Trophoblast cell (in vitro differentiated cells and primary cell): ENCODE data around the gene KCNG1.

Source experiments
- DNase-seq, 2 donors: peaks; one replicate each; pipeline ENCODE4 v3.0.0-alpha.2; 2016
- H2AFZ ChIP-seq: 2 replicates; pipeline ENCODE4 v1.6.1; 2013; ENCODE audit warnings: low read length, moderate library complexity, mild to moderate bottlenecking; ENCODE audit not compliant: insufficient read depth, poor library complexity
- H2AK5ac ChIP-seq: 2 replicates; pipeline ENCODE4 v1.6.1; 2013; ENCODE audit warnings: mild to moderate bottlenecking, low read length
- H2BK120ac ChIP-seq: 2 replicates; pipeline ENCODE4 v1.6.1; 2013; ENCODE audit warnings: low read length, mild to moderate bottlenecking, moderate library complexity; ENCODE audit not compliant: insufficient read depth, poor library complexity
- H2BK12ac ChIP-seq: 2 replicates; pipeline ENCODE4 v1.6.1; 2013; ENCODE audit warnings: mild to moderate bottlenecking, low read length, moderate library complexity
- H2BK5ac ChIP-seq: 2 replicates; pipeline ENCODE4 v1.6.1; 2013; ENCODE audit warnings: low read length, low read depth, moderate library complexity, mild to moderate bottlenecking; ENCODE audit not compliant: poor library complexity
- H3K14ac ChIP-seq: 2 replicates; pipeline ENCODE4 v1.6.1; 2013; ENCODE audit warnings: mild to moderate bottlenecking, low read length
- H3K18ac ChIP-seq: 2 replicates; pipeline ENCODE4 v1.6.1; 2013; ENCODE audit warnings: mild to moderate bottlenecking, low read length
- H3K23ac ChIP-seq: 2 replicates; pipeline ENCODE4 v1.6.1; 2013; ENCODE audit warnings: low read length
- H3K27ac ChIP-seq: 2 replicates; pipeline ENCODE4 v1.5.1; 2013; ENCODE audit warnings: low read depth, mild to moderate bottlenecking, inconsistent platforms, low read length, moderate library complexity
- H3K27me3 ChIP-seq: 2 replicates; pipeline ENCODE4 v1.6.1; 2013; ENCODE audit warnings: inconsistent platforms, mild to moderate bottlenecking, low read length, moderate library complexity; ENCODE audit not compliant: insufficient read depth
- H3K36me3 ChIP-seq, 2 experiments: 1 replicate in 1 of 2; 2 replicates in 1 of 2; pipeline ENCODE4 v1.6.1; 2013; ENCODE audit warnings: low read length in 2 of 2, mild to moderate bottlenecking in 2 of 2, moderate library complexity in 1 of 2; ENCODE audit not compliant: insufficient read depth in 2 of 2, control insufficient read depth in 1 of 2
- H3K4ac ChIP-seq: 2 replicates; pipeline ENCODE4 v1.6.1; 2013; ENCODE audit warnings: low read depth, mild to moderate bottlenecking, low read length, moderate library complexity
- H3K4me1 ChIP-seq, 2 experiments: 1 replicate in 1 of 2; 2 replicates in 1 of 2; pipeline ENCODE4 v1.6.1; 2013; ENCODE audit warnings: low read length in 2 of 2, mild to moderate bottlenecking in 2 of 2, moderate library complexity in 1 of 2; ENCODE audit not compliant: insufficient read depth in 2 of 2, control insufficient read depth in 1 of 2
- H3K4me2 ChIP-seq: 2 replicates; pipeline ENCODE4 v1.6.1; 2013; ENCODE audit warnings: inconsistent platforms, mild to moderate bottlenecking, low read length, moderate library complexity
- H3K4me3 ChIP-seq: 2 replicates; pipeline ENCODE4 v1.5.1; 2013; ENCODE audit warnings: mild to moderate bottlenecking, low read depth, low read length, inconsistent platforms
- H3K79me1 ChIP-seq: one replicate; pipeline ENCODE4 v1.6.1; 2013; ENCODE audit warnings: low read length
- H3K79me2 ChIP-seq: 2 replicates; pipeline ENCODE4 v1.6.1; 2013; ENCODE audit warnings: low read length, mild to moderate bottlenecking; ENCODE audit not compliant: control insufficient read depth, insufficient read depth, poor library complexity
- H3K9ac ChIP-seq: 2 replicates; pipeline ENCODE4 v1.6.1; 2013; ENCODE audit warnings: mild to moderate bottlenecking, low read length
- H3K9me3 ChIP-seq: 2 replicates; pipeline ENCODE4 v1.6.1; 2013; ENCODE audit warnings: low read depth, mild to moderate bottlenecking, control low read depth, inconsistent platforms, low read length; ENCODE audit not compliant: insufficient read depth
- H4K12ac ChIP-seq: 2 replicates; pipeline ENCODE4 v1.6.1; 2013; ENCODE audit warnings: low read depth, mild to moderate bottlenecking, low read length, moderate library complexity
- H4K8ac ChIP-seq: 2 replicates; pipeline ENCODE4 v1.6.1; 2013; ENCODE audit warnings: low read depth, mild to moderate bottlenecking, low read length, moderate library complexity
- H4K91ac ChIP-seq: one replicate; pipeline ENCODE4 v1.6.1; 2013; ENCODE audit warnings: low read depth, mild to moderate bottlenecking, low read length, moderate library complexity
- WGBS: extraction: QIAGEN DNeasy Blood & Tissue Kit; methylation state at CpG from one replicate; pipeline ENCODE4 v1.1.7; 2013; ENCODE audit warnings: missing lambda C conversion rate; ENCODE audit not compliant: insufficient read length, insufficient coverage; ENCODE audit errors: extremely low coverage; 5-methylcytosine and 5-hydroxymethylcytosine counted together

The KCNG1 gene

DNA sequence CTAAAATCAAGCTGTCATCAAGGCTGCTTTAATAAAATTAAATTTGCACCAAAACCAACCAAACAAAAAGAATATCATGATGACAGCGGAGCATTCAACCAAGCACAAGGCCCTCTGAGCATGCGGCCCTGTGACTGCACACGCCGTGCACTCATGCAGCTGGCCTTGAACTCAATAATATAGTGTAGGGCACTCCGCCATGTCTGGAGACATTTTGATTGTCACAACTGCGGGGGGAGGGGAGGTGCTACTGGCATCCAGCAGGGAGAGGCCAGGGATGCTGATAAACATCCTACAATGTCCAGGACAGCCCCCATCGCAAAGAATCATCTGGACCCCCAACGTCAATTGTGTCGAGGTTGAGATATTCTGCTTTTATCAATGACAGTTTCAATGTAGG is 54.6 kb downstream of the KCNG1 start:
- H2AFZ ChIP-seq: no peak overlapping the region
- no peak for DNase-seq
- H3K27ac ChIP-seq: no peak overlapping the region
- no peak overlapping the region for H4K12ac ChIP-seq
- H3K9ac ChIP-seq: no peak overlapping the region
- no peak overlapping the region for H2AK5ac ChIP-seq
- no peaks in the 10 kb centered on the region for H3K79me1 ChIP-seq
- no peak overlapping the region for H2BK12ac ChIP-seq
- H4K8ac ChIP-seq: no peak overlapping the region
- H2BK5ac ChIP-seq: no peak overlapping the region
- H3K36me3 ChIP-seq: no peaks in the 10 kb centered on the region
- no peaks in the 10 kb centered on the region for H3K4me1 ChIP-seq
- no peak overlapping the region for H3K18ac ChIP-seq
- H3K4me3 ChIP-seq: no peak overlapping the region
- H3K14ac ChIP-seq: no peak overlapping the region
- H3K79me2 ChIP-seq: no peaks in the 10 kb centered on the region
- H3K23ac ChIP-seq: peak overlapping the region; percentile 3
- WGBS: no CpG with 5 or more reads among the region's 9 CpGs
- no peak overlapping the region for H3K4ac ChIP-seq
- no peak overlapping the region for H4K91ac ChIP-seq
- no peak overlapping the region for H3K4me2 ChIP-seq
- H3K27me3 ChIP-seq: no peaks in the 10 kb centered on the region
- H3K9me3 ChIP-seq: no peaks in the 10 kb centered on the region
- H2BK120ac ChIP-seq: no peak overlapping the region

- no peak overlapping the region for H3K9ac ChIP-seq
- no peak overlapping the region for H3K27ac ChIP-seq
- H4K8ac ChIP-seq: no peak overlapping the region
- no peak overlapping the region for H2AFZ ChIP-seq
- H3K4me2 ChIP-seq: no peak overlapping the region
- no peak overlapping the region for H4K12ac ChIP-seq
- no peaks in the 10 kb centered on the region for H3K79me1 ChIP-seq
- H3K4me3 ChIP-seq: no peak overlapping the region
- H3K9me3 ChIP-seq: no peaks in the 10 kb centered on the region
- no peak overlapping the region for H3K18ac ChIP-seq
- no peaks in the 10 kb centered on the region for H3K4me1 ChIP-seq
- no peak overlapping the region for H2BK5ac ChIP-seq
- no peak overlapping the region for H3K23ac ChIP-seq
- H3K14ac ChIP-seq: no peak overlapping the region
- H4K91ac ChIP-seq: no peak overlapping the region
- H3K36me3 ChIP-seq: no peaks in the 10 kb centered on the region
- no peaks in the 10 kb centered on the region for H3K79me2 ChIP-seq
- no peak overlapping the region for H3K4ac ChIP-seq
- no peak overlapping the region for H2BK12ac ChIP-seq
- no peak for DNase-seq
- H2AK5ac ChIP-seq: no peak overlapping the region
- H3K27me3 ChIP-seq: no peaks in the 10 kb centered on the region
- no peak overlapping the region for H2BK120ac ChIP-seq
- no CpG with 5 or more reads among the region's 7 CpGs for WGBS
These were observed 55.3 kb downstream of the KCNG1 start for GRCh38 chr20:50967586-50967985.

- Histone ChIP-seq H2AK5ac (no peak overlapping the region), H3K14ac (no peak overlapping the region), H3K79me1 (peaks cover 6% of the 10 kb centered on the region), H3K27me3 (no peaks in the 10 kb centered on the region), H3K79me2 (peaks cover 11% of the 10 kb centered on the region), H3K4me1 (peaks cover 10 to 11% of the 10 kb centered on the region in 2 experiments), H4K12ac (no peak overlapping the region), H4K8ac (peak overlapping the region; percentile 93), H3K4me3 (peak overlapping the region; percentile 99), H4K91ac (no peak overlapping the region), H2AFZ (no peak overlapping the region), H3K9me3 (no peaks in the 10 kb centered on the region), H3K27ac (no peak overlapping the region), H3K4me2 (peak overlapping the region; percentile 98), H3K23ac (no peak overlapping the region), H3K18ac (peak overlapping the region; percentile 1), H2BK12ac (no peak overlapping the region), H3K4ac (peak overlapping the region; percentile 72), H2BK120ac (no peak overlapping the region), H2BK5ac (no peak overlapping the region), H3K9ac (peak overlapping the region; percentile 96), H3K36me3 (no peaks in the 10 kb centered on the region)
- DNase-seq: no peak
- WGBS: no CpG with 5 or more reads among the region's 25 CpGs
These were observed 63.3 kb downstream of the KCNG1 start for GRCh38 chr20:50959543-50960126.

DNA sequence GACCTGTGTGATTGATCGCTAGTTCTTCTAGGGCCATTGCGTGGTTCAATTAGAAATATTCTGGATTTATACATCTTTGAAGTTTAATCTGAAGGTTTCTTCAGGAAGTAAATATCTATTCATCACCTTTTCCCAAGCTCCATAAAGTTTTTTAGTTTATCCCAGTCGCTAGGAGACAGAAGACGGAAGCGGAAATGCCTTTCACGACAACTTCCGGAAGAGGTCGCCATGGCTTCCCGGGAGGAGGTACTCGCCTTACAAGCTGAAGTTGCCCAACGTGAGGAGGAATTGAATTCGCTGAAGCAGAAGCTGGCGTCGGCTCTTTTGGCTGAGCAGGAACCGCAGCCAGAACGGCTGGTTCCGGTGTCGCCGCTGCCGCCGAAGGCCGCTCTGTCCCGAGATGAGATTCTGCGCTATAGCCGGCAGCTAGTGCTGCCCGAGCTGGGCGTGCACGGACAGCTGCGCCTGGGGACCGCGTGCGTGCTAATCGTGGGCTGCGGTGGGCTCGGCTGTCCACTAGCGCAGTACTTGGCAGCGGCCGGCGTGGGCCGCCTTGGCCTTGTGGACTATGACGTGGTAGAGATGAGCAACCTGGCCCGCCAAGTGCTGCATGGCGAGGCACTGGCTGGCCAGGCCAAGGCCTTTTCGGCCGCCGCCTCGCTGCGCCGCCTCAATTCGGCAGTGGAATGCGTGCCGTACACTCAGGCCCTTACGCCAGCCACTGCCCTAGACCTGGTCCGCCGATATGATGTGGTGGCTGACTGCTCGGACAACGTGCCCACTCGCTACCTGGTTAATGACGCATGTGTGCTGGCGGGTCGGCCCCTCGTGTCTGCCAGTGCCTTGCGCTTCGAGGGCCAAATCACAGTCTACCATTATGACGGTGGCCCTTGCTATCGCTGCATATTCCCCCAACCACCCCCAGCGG is 64.0 kb downstream of the KCNG1 start, which contains the start of gene MOCS3:
MOCS3 (plus strand) TSS at position 204 of the 928 bp plus-strand sequence; CDS start at position 229, 25 bp downstream.
- Histone ChIP-seq H3K27me3 (no peaks in the 10 kb centered on the region), H3K14ac (peak within 1 kb of the TSS; percentile 22), H4K8ac (peak within 1 kb of the TSS; percentile 93), H3K23ac (no peak within 1 kb of the TSS), H2BK5ac (peak within 1 kb of the TSS; percentile 47), H3K9ac (peak within 1 kb of the TSS; percentile 96), H3K9me3 (no peaks in the 10 kb centered on the region), H3K4me1 (peaks cover 10 to 11% of the 10 kb centered on the region in 2 experiments), H2BK12ac (no peak within 1 kb of the TSS), H3K4me2 (peak within 1 kb of the TSS; percentile 98), H3K4ac (peak within 1 kb of the TSS; percentile 98), H3K79me2 (peaks cover 11% of the 10 kb centered on the region), H3K79me1 (peaks cover 6% of the 10 kb centered on the region), H3K36me3 (no peaks in the 10 kb centered on the region), H3K27ac (no peak within 1 kb of the TSS), H4K91ac (peak within 1 kb of the TSS; percentile 72), H3K4me3 (peak within 1 kb of the TSS; percentile 99), H4K12ac (peak within 1 kb of the TSS; percentile 36), H2BK120ac (peak within 1 kb of the TSS; percentile 47), H2AK5ac (no peak within 1 kb of the TSS), H2AFZ (peak within 1 kb of the TSS; percentile 64), H3K18ac (peak within 1 kb of the TSS; percentile 19)
- no CpG with 5 or more reads among the region's 67 CpGs for WGBS
- DNase-seq: peak; percentile 87 to 96
